Measurements from ENCODE around the gene SLC9A7. TPM values are rescaled to one million over a fixed set of nuclear protein-coding genes. Genes with fewer than 3 reads are reported as not detected.
"Not testable (repeated sequence)": the region's sequence is repeated elsewhere in the genome, so short reads cannot be mapped to it uniquely, and the experiment has no call there.

SLC9A7 gene
- total and polyA plus RNA-seq, 8 donors, result 2.2 to 16.0 (median 6.3) TPM

- no peak overlapping the region for H3K27ac ChIP-seq
- DNase-seq (no peak), ATAC-seq (no peak), FAIRE-seq (no peak)
- 61 to 85% methylated on average over 1 of the region's 1 CpG for WGBS, 2 donors
- H3K36me3 ChIP-seq, result no peaks in the 10 kb centered on the region
- no peaks in the 10 kb centered on the region for H3K4me1 ChIP-seq
- intact Hi-C loops (cut with DNase I), result loop anchor here in 1 of 3 donors (10.0 kb wide), 1 partner anchor 62 kb away; no protein-coding TSS in a partner anchor
- no peaks in the 10 kb centered on the region for H3K9me3 ChIP-seq
- H3K27me3 ChIP-seq, result no peaks in the 10 kb centered on the region
- no peak for TF ChIP-seq CTCF (IDR thresholded peaks at IDR 0.05)
- no peak overlapping the region for H3K4me3 ChIP-seq
Observed at GRCh38 chrX:46733226-46733625, 25.7 kb downstream of the SLC9A7 start.

DNA sequence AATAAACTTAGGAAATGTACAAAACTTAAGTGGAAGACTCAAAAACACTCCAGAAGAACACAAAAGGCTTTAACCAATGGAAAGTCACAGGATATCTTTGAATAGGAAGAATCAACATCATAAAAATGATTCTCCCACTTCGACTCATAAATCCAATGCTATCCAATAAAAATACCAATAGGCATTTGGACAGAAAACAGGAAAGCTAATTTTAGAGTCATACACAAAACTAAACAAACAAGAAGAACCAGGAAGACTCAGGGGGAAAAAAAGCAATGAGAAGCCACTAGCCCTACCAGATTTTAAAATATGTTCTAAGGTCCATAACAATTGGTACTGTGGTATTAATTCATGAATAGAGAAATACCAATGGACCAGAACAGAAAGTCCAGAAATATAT, 28.2 kb downstream of the SLC9A7 start:
- H3K36me3 ChIP-seq, result no peaks in the 10 kb centered on the region
- 59 to 62% methylated on average over 1 of the region's 1 CpG for WGBS, 2 donors
- H3K4me3 ChIP-seq, result no peak overlapping the region
- H3K27ac ChIP-seq, result no peak overlapping the region
- no peak for FAIRE-seq
- no peak for DNase-seq
- no peak for ATAC-seq
- no peaks in the 10 kb centered on the region for H3K4me1 ChIP-seq
- intact Hi-C loops (cut with DNase I), result loop anchor here in 1 of 3 donors (10.0 kb wide), 1 partner anchor 64 kb away; no protein-coding TSS in a partner anchor
- TF ChIP-seq CTCF (IDR thresholded peaks at IDR 0.05), result no peak
- H3K27me3 ChIP-seq, result no peaks in the 10 kb centered on the region
- H3K9me3 ChIP-seq, result no peaks in the 10 kb centered on the region

GRCh38 chrX:46727441-46727840, 31.5 kb downstream of the SLC9A7 start:
- no peak for TF ChIP-seq CTCF (IDR thresholded peaks at IDR 0.05)
- FAIRE-seq, result no peak

DNA sequence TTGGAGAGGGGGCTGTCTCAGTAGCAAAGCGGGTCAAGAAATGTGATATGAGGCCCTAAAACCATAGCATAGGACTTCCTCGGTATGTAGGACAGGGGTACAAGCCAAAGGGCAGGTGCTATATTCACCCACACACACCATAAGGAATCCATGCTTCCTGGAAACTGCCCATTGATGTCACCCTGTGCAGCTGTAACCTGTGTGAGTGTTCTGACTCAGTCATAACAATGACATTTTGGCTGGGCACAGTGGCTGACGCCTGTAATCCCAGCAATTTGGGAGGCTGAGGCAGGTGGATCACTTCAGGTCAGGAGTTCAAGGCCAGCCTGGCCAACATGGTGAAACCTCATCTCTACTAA, 35.4 kb downstream of the SLC9A7 start:
- 62 to 97% methylated on average over 3 of the region's 3 CpGs for WGBS, 2 donors
- H3K27ac ChIP-seq; H3K9me3 ChIP-seq; H3K36me3 ChIP-seq; H3K4me3 ChIP-seq; intact Hi-C loops (cut with DNase I); DNase-seq; ATAC-seq; FAIRE-seq; H3K4me1 ChIP-seq; H3K27me3 ChIP-seq: not testable (repeated sequence)

More at GRCh38 chrX:46727441-46727840, 31.5 kb downstream of the SLC9A7 start:
- 60 to 64% methylated on average over 5 of the region's 5 CpGs for WGBS, 2 donors
- ATAC-seq (no peak), DNase-seq (no peak)
- no peak overlapping the region for H3K4me3 ChIP-seq
- no peaks in the 10 kb centered on the region for H3K4me1 ChIP-seq
- intact Hi-C loops (cut with DNase I), result no loop called here
- H3K27me3 ChIP-seq, result no peaks in the 10 kb centered on the region
- H3K9me3 ChIP-seq, result no peaks in the 10 kb centered on the region
- no peaks in the 10 kb centered on the region for H3K36me3 ChIP-seq
- no peak overlapping the region for H3K27ac ChIP-seq

DNA sequence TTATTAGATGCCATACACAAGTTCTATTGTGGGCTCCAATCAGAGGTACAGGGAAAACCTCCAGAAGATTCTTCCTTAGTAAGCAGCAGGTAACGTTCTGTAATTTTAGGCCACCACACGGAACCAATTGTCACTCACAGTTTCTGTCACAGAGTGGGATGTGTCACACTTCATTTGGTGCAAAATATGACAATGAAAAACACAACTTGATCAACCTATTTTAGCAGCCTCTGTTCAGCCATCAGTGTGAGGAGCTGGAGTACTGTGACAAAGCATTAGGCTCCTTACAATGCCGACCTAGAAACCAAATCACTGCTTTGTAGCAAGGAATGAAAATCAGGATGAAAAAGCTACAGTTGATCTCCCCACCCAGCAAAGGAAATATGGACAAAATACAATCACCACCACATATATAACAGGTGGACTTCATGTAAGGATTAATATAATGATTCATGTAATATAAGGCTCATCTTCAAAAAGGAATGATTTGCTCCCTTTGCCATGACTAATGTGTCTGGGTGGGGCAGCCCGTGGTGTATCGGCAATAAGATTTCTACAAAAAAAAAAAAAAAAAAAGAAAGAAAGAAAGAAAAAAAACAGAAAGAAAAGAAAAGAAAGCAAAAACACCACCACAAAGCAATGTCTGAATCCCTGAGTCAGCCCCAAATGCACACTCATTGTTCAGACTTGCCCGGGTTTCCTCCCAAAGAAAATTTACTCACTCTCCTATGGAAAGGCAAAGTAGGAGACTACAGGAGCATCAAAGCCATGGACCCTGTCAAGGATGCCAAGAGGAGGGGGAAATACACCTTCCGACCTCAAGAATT, 36.0 kb downstream of the SLC9A7 start:
- no peak for TF ChIP-seq CTCF (IDR thresholded peaks at IDR 0.05)
- Histone ChIP-seq H3K27me3 (no peaks in the 10 kb centered on the region), H3K27ac (no peak overlapping the region), H3K9me3 (no peaks in the 10 kb centered on the region), H3K4me3 (no peak overlapping the region), H3K36me3 (no peaks in the 10 kb centered on the region), H3K4me1 (no peaks in the 10 kb centered on the region)
- intact Hi-C loops (cut with DNase I), result no loop called here
- no peak for DNase-seq
- 80 to 90% methylated on average over 7 of the region's 7 CpGs for WGBS, 2 donors
- no peak for FAIRE-seq
- no peak for ATAC-seq

Measured in pancreas (tissue), 10 donors.